SH-SY5Y (cell line): Measurements from ENCODE around the gene TRIM21.

Experiments used
- GATA2 ChIP-seq: IDR thresholded peaks from 2 replicates; pipeline ENCODE4 v1.6.1; 2011; ENCODE audit warnings: mild to moderate bottlenecking, low read depth, low read length
- GATA3 ChIP-seq: IDR thresholded peaks from 2 replicates; pipeline ENCODE4 v1.6.1; 2011; ENCODE audit warnings: low read depth, mild to moderate bottlenecking, low read length, moderate library complexity

The TRIM21 gene

GRCh38 chr11:4393209-4393857 lies at the start of gene TRIM21:
TRIM21 (minus strand) TSS chr11:4393702; CDS start chr11:4390409, 3,293 bp downstream.
- TF ChIP-seq GATA3 (no peak), GATA2 (no peak)

- no peak for TF ChIP-seq GATA2
- no peak for TF ChIP-seq GATA3
Observed at GRCh38 chr11:4441515-4441914, 48.0 kb upstream of the TRIM21 start.

- TF ChIP-seq GATA3: no peak
- no peak for TF ChIP-seq GATA2
Observed at GRCh38 chr11:4436411-4436810, 42.9 kb upstream of the TRIM21 start.

- TF ChIP-seq GATA3: no peak
- no peak for TF ChIP-seq GATA2
Observed at GRCh38 chr11:4433856-4434255, 40.4 kb upstream of the TRIM21 start.

- TF ChIP-seq GATA3 (no peak), GATA2 (no peak)
Observed at GRCh38 chr11:4430051-4430450, 36.5 kb upstream of the TRIM21 start.

GRCh38 chr11:4418403-4418802 lies 24.9 kb upstream of the TRIM21 start:
- TF ChIP-seq GATA3: no peak
- TF ChIP-seq GATA2: no peak

- TF ChIP-seq GATA3 (no peak), GATA2 (no peak)
Observed at GRCh38 chr11:4416816-4417215, 23.3 kb upstream of the TRIM21 start.

- no peak for TF ChIP-seq GATA3
- TF ChIP-seq GATA2: no peak
Observed at GRCh38 chr11:4416306-4416705, 22.8 kb upstream of the TRIM21 start.

- TF ChIP-seq GATA3 (no peak), GATA2 (no peak)
Observed at GRCh38 chr11:4393858-4394223, 339 bp upstream of the TRIM21 start.

- TF ChIP-seq GATA3 (no peak), GATA2 (no peak)
Observed at GRCh38 chr11:4388221-4388620, 5.3 kb downstream of the TRIM21 start.

GRCh38 chr11:4385978-4386740 lies 7.3 kb downstream of the TRIM21 start:
- TF ChIP-seq GATA3 (no peak), GATA2 (no peak)

GRCh38 chr11:4381901-4382300 lies 11.6 kb downstream of the TRIM21 start:
- TF ChIP-seq GATA3 (no peak), GATA2 (no peak)

- TF ChIP-seq GATA3: no peak
- no peak for TF ChIP-seq GATA2
Observed at GRCh38 chr11:4375431-4376140, 17.9 kb downstream of the TRIM21 start.

GRCh38 chr11:4370166-4370565 lies 23.3 kb downstream of the TRIM21 start:
- TF ChIP-seq GATA3 (no peak), GATA2 (no peak)

- TF ChIP-seq GATA3 (no peak), GATA2 (no peak)
Observed at GRCh38 chr11:4368286-4368685, 25.2 kb downstream of the TRIM21 start, which contains the start of gene OR52B4. OR52B4 (minus strand) TSS chr11:4368386; CDS start chr11:4368295, 91 bp downstream.
